ENCODE data around the gene TEP1. TPM values are rescaled to one million over a fixed set of nuclear protein-coding genes. Genes with fewer than 3 reads are reported as not detected.

TEP1 gene
- total and polyA plus RNA-seq, 8 donors, result 9.3 to 190 (median 19.0) TPM

GRCh38 chr14:20434701-20435581 lies 21.6 kb upstream of the TEP1 start:
- Histone ChIP-seq H3K27ac (peak overlapping the region in 4 of 5 donors; percentile 1 to 76 (median 46)), H3K4me1 (peaks cover 4 to 25% (median 11%) of the 10 kb centered on the region in 4 donors), H3K4me3 (peak overlapping the region; percentile 22 to 31 (median 25)), H3K36me3 (no peaks in the 10 kb centered on the region), H3K27me3 (peaks cover 0 to 22% (median 0%) of the 10 kb centered on the region in 3 donors), H3K9me3 (no peaks in the 10 kb centered on the region)
- TF ChIP-seq CTCF (IDR thresholded peaks at IDR 0.05) (no peak), POLR2AphosphoS5 (IDR thresholded peaks at IDR 0.05) (peak in 1 of 3 donors; percentile 14)
- 29 to 46% (median 44%) methylated on average over 15 to 44 of the region's 44 CpGs for WGBS, 5 donors
- intact Hi-C loops (cut with DNase I; ENCODE audit: low total_unique reads), result no loop called here
- DNase-seq, result no peak

- DNase-seq, result peak in 1 of 2 donors; percentile 87
- no peak overlapping the region for H3K4me3 ChIP-seq
- no peaks in the 10 kb centered on the region for H3K36me3 ChIP-seq
- 35 to 72% (median 53%) methylated on average over 14 to 30 of the region's 30 CpGs for WGBS, 5 donors
- peaks cover 0 to 2% (median 0%) of the 10 kb centered on the region in 3 donors for H3K27me3 ChIP-seq
- TF ChIP-seq POLR2AphosphoS5 (IDR thresholded peaks at IDR 0.05), result peak in 1 of 3 donors; percentile 9
- no peak for TF ChIP-seq CTCF (IDR thresholded peaks at IDR 0.05)
- peaks cover 1 to 40% (median 16%) of the 10 kb centered on the region in 4 donors for H3K4me1 ChIP-seq
- intact Hi-C loops (cut with DNase I; ENCODE audit: low total_unique reads), result no loop called here
- peak overlapping the region in 2 of 5 donors; percentile 28 to 50 for H3K27ac ChIP-seq
- no peaks in the 10 kb centered on the region for H3K9me3 ChIP-seq
Measured at GRCh38 chr14:20429801-20430669, 16.7 kb upstream of the TEP1 start.

GRCh38 chr14:20428802-20429201 lies 15.5 kb upstream of the TEP1 start:
- H3K27ac ChIP-seq, result no peak overlapping the region
- peaks cover 0 to 38% (median 14%) of the 10 kb centered on the region in 4 donors for H3K4me1 ChIP-seq
- no peaks in the 10 kb centered on the region for H3K9me3 ChIP-seq
- intact Hi-C loops (cut with DNase I; ENCODE audit: low total_unique reads), result no loop called here
- 43 to 59% (median 50%) methylated on average over 5 of the region's 5 CpGs for WGBS, 5 donors
- no peaks in the 10 kb centered on the region for H3K27me3 ChIP-seq
- H3K4me3 ChIP-seq, result no peak overlapping the region
- DNase-seq, result no peak
- no peak for TF ChIP-seq POLR2AphosphoS5 (IDR thresholded peaks at IDR 0.05)
- TF ChIP-seq EP300 (IDR thresholded peaks at IDR 0.05), result no peak
- TF ChIP-seq POLR2A (IDR thresholded peaks at IDR 0.05), result no peak
- no peak for TF ChIP-seq CTCF (IDR thresholded peaks at IDR 0.05)
- H3K36me3 ChIP-seq, result no peaks in the 10 kb centered on the region

GRCh38 chr14:20428010-20428365 lies 14.7 kb upstream of the TEP1 start:
- no peaks in the 10 kb centered on the region for H3K36me3 ChIP-seq
- WGBS, 5 donors, result 76 to 91% (median 87%) methylated on average over 5 of the region's 5 CpGs
- peak overlapping the region in 3 of 5 donors; percentile 3 to 38 (median 30) for H3K27ac ChIP-seq
- no peak for DNase-seq
- H3K4me3 ChIP-seq, result no peak overlapping the region
- TF ChIP-seq EP300 (IDR thresholded peaks at IDR 0.05), result no peak
- no peak for TF ChIP-seq POLR2AphosphoS5 (IDR thresholded peaks at IDR 0.05)
- no peak for TF ChIP-seq POLR2A (IDR thresholded peaks at IDR 0.05)
- TF ChIP-seq CTCF (IDR thresholded peaks at IDR 0.05), result no peak
- H3K9me3 ChIP-seq, result no peaks in the 10 kb centered on the region
- peaks cover 0 to 38% (median 14%) of the 10 kb centered on the region in 4 donors for H3K4me1 ChIP-seq
- H3K27me3 ChIP-seq, result no peaks in the 10 kb centered on the region
- intact Hi-C loops (cut with DNase I; ENCODE audit: low total_unique reads), result no loop called here
